HG03378 (cell line): ENCODE data around the gene ANXA1.
A peak's percentile ranks its signal among the peaks of the same experiment; 100 is the strongest.

Source experiments
- ATAC-seq: cut with Tn5 transposase; IDR thresholded peaks from one replicate; pipeline ENCODE4 v1.9.1; 2021; ENCODE audit warnings: mild to moderate bottlenecking, moderate library complexity; ENCODE audit not compliant: unreplicated experiment

The ANXA1 gene

DNA sequence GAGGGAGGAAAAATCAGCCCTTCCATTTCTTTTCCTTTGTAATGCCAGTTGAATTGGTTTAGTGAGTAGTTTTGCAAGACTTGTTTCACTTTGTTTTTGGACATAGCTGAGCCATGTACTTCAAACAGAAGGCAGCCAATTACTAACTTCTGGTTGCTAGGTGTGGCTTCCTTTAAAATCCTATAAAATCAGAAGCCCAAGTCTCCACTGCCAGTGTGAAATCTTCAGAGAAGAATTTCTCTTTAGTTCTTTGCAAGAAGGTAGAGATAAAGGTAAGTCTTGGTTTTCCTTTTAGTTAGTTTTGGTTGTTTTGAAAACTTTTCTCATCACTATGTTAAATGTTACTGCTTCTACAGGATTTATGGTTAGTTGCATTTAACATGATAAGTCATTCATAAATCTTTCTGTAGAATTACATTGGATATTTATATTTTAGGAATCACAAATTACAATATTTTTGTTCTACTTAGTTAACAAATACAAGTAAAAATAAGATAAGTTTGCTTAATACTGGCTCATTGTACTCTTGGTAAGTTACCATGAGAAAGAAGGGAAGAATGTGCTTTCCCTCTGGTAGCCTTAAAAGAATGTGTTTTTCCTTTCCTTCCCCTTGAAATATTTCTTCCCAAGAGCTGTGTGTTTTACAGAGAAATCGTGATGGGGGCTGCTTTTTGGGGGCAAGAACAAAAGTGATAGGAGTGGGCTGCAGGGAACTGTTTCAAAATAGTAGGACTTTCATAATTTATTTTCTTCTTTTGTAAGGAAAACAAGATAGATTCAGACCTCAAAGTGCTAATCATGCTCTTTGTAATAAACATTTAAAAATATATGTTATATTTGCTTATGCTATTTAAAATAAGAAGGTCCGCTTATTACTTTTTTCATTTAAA lies at the start of gene ANXA1:
TSS of gene ANXA1 (plus strand) at position 213 of the 890 bp plus-strand sequence. CDS start 6,671 bp downstream, outside the sequence.
- ATAC-seq: no peak

DNA sequence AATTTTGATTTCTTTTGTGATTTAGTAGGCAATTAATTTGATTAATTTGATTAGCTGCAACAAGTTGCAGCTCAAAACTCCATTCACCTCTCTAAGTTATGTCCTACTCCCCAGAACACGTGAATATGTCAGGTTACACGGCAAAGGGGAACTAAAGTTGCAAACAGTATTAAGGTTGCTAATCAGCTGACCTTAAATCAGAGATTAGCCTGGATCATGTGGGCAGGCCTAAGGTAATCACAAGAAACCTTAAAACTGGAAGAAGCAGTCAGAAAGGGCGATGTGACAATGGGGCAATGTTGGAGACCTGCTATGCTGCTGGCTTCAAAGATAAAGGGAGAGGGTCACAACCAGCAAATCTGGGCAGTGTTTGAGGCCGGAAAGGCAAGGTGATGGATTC lies 47.3 kb upstream of the ANXA1 start:
- ATAC-seq: no peak

- no peak for ATAC-seq
Measured at GRCh38 chr9:73104921-73105320, 46.7 kb upstream of the ANXA1 start.

- ATAC-seq: peak; percentile 94
Measured at GRCh38 chr9:73107489-73108069, 44.1 kb upstream of the ANXA1 start.

DNA sequence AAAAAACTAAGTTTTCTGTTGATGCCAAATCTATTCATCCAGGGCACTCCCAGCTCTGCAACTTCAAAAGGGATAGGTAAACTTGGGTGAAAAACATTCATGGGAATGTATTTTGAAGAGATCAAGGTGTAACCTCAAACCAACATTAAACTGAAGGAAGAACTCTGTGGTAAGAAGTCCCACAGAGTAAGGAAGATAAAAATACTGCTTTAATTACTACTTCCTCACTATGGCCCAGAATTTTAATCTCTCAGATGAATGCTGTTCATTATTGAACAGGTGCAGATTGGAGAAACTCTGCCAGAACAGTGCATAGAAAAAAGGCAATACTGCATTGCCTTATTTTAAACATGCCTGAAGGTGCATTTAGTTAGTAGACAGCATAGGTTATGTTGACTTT lies 37.6 kb upstream of the ANXA1 start:
- ATAC-seq: no peak

DNA sequence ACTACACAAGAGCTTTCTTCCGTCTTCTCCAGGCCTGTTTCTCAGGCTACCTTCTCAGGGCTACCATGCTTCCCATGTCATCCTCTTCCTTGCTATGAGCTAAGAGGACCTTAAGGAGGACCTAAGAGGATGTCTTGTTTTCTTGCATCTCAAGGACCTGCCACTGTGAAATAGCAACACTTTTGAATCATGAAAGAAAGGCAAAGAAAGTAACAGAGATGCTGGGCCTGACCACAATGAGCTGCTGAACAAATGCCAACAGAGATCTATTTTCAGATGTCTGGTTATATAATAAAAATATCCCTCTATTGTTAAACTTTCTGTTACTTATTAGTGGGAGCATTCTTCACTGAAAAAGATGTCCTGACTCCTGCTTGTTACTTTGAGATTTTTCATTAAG lies 36.7 kb upstream of the ANXA1 start:
- ATAC-seq: no peak

- peak; percentile 67 for ATAC-seq
Measured at GRCh38 chr9:73116031-73116430, 35.6 kb upstream of the ANXA1 start.

- no peak for ATAC-seq
Measured at GRCh38 chr9:73116880-73117279, 34.8 kb upstream of the ANXA1 start.

- no peak for ATAC-seq
Measured at GRCh38 chr9:73118286-73118685, 33.4 kb upstream of the ANXA1 start.

DNA sequence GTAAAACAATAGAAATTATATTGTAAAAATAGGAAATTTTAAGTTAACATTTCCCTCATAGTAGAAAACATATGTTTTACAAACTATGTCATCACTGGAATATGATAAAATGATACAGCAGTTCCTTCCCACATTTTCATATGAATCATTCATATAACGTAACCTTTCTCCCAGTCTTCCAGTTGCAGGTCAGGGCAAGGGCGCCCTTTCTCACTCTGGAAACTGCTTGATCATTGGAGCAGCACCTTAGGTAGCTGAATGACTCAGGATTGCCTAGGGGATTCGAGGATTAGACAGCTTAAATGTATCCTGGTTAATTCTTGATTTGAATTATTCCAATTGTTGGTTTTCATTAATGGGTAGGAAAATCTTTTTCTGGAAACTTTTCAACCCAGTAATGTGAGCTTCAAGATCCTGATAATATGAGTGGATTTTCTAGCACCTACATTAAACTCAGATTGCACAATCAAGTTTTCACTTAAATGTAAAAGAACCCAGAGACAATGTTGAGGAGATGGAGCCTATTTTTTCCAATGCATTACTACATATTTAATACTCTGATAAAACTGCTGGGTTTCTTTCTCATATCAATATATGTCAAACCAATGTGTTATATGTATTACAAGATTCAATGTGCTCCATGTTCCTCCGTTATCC lies 32.6 kb upstream of the ANXA1 start:
- no peak for ATAC-seq

GRCh38 chr9:73121375-73121935 lies 30.2 kb upstream of the ANXA1 start:
- no peak for ATAC-seq

DNA sequence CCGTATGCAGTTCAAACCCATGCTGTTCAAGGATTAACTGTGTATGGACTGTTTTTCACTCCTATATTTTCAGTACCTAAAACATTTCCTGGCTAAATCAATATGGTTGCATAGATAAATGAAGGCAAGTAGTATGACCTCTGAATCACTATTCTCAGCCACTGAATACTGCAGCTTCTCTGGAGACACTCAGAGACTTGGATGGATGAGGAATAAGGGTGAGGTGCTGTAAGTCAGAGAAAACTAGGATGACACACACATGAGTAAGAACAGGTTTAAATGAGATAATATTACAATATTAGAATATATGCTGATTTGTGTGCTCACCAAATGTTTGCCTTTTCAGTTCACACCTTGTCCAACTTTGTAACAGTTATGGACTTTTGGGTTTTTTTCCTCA lies 26.0 kb upstream of the ANXA1 start:
- no peak for ATAC-seq

DNA sequence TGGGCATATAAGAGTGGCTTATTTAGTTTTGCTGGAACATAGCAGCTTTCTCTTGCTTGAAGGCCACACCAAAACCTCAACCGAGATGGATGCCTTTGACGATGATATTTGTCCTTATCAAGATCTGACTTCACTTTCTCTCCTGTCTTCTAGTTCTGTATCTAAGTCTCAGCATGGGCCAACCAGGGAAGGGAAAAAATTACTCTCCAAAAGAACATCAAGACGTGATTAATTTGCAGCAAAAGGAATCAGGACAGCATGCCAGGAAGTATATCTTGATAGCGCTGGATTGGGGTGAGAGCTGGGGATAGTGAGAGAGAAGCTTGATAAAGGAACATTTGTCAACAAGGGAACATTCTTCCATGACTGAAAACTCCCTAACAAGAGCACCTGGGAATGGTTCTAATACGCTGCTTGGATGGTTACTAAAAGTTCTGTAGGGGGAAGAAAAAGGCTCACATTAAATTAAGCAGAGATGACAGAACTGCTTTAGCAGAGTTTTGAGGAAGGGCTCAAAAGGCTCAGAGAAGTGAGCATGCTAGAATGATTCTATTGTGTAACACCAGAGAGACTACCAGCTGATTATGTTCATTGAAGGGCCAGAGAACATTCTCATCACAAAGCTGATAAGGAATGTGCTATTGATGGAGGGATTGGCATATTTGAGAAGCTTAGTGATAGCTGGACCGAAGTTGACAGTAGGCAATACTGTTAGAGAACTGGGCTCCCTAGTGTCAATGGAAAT lies 21.6 kb upstream of the ANXA1 start:
- ATAC-seq: no peak

GRCh38 chr9:73131461-73131860 lies 20.2 kb upstream of the ANXA1 start:
- no peak for ATAC-seq

- ATAC-seq: peak; percentile 96
Measured at GRCh38 chr9:73132034-73132776, 19.5 kb upstream of the ANXA1 start.

DNA sequence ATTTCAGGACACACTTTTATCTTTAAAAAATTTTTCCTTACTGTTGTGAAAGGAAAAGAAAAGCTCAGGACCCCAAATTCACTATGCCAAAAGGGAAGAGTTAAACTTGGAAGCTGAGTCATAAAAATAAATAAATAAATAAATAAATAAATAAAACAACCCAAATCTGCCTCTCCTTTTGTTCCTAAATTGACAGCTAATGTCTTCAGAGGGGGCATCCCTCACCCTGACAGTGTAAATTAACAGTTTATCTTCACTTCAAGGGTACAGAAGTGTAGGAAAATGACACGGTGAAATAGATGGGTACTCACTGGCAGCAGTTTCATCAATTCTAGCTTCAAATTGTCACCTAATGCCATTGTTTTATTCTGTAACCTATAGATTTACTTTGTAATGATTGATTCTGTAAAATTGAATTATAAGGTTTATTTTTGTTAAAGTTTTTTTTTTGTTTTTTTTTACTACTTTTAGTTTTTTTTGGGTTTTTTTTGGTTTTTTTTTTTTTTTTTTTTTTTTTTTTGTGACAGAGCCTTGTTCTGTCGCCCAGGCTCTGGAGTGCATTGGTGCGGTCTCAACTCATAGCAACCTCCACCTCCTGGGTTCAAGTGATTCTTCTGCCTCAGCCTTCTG lies 18.5 kb upstream of the ANXA1 start:
- no peak for ATAC-seq

DNA sequence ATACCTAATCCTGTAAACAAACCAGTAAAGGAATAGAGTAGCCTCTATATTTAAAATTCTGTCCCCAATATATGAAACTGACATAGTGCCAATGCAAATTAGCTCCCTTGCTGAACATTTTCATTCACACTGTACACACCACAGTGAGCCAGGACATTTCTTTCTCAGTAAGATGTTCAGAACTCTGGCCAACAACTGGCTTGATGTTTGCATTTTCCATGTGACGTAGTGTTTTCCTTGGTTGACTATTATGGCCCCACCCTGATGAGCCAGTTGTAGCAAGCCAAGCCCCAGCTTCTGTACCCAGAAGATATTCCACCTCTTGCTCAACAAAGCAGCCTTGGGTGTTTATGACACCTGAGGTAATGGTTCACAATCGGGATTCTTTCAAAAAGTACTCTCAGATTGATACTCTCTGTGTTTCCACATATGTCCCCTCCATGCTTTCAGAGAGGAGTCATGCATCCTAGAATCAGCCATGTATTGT lies 17.7 kb upstream of the ANXA1 start:
- ATAC-seq: peak; percentile 51

DNA sequence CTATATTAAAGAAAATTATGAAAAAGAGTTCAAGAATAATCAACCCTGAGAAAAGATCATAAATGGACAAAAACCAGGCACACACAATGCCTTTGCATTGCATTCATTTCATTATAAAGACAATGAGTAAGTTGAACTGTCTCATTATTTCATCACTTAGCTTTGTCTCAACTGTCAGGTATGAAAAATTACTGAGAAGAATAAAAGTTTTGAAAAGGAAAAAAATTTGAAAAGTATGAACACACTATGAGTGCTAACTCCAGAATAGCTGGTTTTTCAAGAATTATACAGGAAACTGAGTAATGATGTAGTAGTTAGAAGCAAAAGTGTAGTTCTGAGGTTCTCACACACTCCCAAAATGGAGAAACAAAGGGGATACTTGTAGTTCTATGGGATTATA lies 16.3 kb upstream of the ANXA1 start:
- ATAC-seq: no peak

DNA sequence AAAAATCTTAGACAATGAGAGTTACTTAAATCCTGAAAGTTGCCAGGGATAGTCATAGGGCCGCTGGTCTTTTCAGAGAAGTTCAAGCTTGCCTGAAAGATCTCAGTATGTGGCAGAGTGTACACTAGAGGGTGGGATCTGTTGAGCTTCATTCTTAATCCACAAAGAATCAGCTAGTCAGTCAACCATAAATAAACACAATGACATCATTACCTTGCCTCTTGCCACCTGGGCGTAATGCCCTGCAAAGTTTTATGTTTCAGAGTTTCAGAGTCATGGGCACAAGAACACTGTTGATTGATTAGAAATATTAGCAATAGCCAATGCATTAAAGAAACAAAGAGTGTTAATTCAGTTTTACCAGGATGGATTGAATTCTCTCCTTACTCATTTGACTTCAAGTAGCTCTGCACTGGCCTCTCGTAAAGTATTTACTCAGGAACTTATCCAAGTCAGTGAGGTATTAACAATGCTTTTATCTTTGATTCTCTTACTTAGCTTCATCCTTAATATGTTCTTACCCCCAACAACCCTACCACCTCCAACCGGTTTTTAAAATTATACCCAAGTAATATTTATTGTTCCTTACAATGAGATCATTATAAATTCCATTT lies 14.3 kb upstream of the ANXA1 start:
- no peak for ATAC-seq
